Anterior cingulate cortex (tissue), 58 donors: Measurements from ENCODE around the gene CNNM2.

ENCODE experiments used
- DNase-seq, 58 donors: peaks; one replicate each; lab custom pipeline; 2025; lab: John Stamatoyannopoulos, UW

Gene CNNM2

GRCh38 chr10:103021150-103021899, 103.2 kb downstream of the CNNM2 start:
- no peak for DNase-seq

- DNase-seq = no peak
These were observed 103.8 kb downstream of the CNNM2 start for GRCh38 chr10:103021900-103022293.

GRCh38 chr10:103025696-103026095, 107.6 kb downstream of the CNNM2 start:
- no peak for DNase-seq

- DNase-seq = no peak
These were observed 120.5 kb downstream of the CNNM2 start for GRCh38 chr10:103038570-103038969.

GRCh38 chr10:103040418-103040817, 122.3 kb downstream of the CNNM2 start:
- no peak for DNase-seq

GRCh38 chr10:103041391-103041790, 123.3 kb downstream of the CNNM2 start:
- no peak for DNase-seq

GRCh38 chr10:103042129-103042528, 124.0 kb downstream of the CNNM2 start:
- no peak for DNase-seq

GRCh38 chr10:103042908-103043307, 124.8 kb downstream of the CNNM2 start:
- no peak for DNase-seq

GRCh38 chr10:103044942-103045489, 126.9 kb downstream of the CNNM2 start:
- no peak for DNase-seq

- DNase-seq = no peak
These were observed 127.9 kb downstream of the CNNM2 start for GRCh38 chr10:103045961-103046360.

GRCh38 chr10:103047381-103047780, 129.3 kb downstream of the CNNM2 start:
- DNase-seq = no peak

GRCh38 chr10:103049237-103049636, 131.1 kb downstream of the CNNM2 start:
- DNase-seq = no peak

GRCh38 chr10:103053659-103054581, 135.8 kb downstream of the CNNM2 start:
- DNase-seq = peak in 50 of 58 donors; percentile 5 to 81 (median 36)

- peak in 26 of 58 donors; percentile 2 to 46 (median 18) for DNase-seq
These were observed 136.5 kb downstream of the CNNM2 start for GRCh38 chr10:103054621-103055020.

- no peak for DNase-seq
These were observed 137.0 kb downstream of the CNNM2 start for GRCh38 chr10:103055105-103055504.

- no peak for DNase-seq
These were observed 139.9 kb downstream of the CNNM2 start for GRCh38 chr10:103058034-103058433.

- DNase-seq = no peak
These were observed 142.5 kb downstream of the CNNM2 start for GRCh38 chr10:103060575-103060974.

GRCh38 chr10:103062854-103063590, 144.9 kb downstream of the CNNM2 start:
- DNase-seq = peak in 32 of 58 donors; percentile 8 to 68 (median 36)

GRCh38 chr10:103064956-103065355, 146.9 kb downstream of the CNNM2 start:
- DNase-seq = no peak
